Measurements from ENCODE around the gene ACVRL1.

The ACVRL1 gene

DNA sequence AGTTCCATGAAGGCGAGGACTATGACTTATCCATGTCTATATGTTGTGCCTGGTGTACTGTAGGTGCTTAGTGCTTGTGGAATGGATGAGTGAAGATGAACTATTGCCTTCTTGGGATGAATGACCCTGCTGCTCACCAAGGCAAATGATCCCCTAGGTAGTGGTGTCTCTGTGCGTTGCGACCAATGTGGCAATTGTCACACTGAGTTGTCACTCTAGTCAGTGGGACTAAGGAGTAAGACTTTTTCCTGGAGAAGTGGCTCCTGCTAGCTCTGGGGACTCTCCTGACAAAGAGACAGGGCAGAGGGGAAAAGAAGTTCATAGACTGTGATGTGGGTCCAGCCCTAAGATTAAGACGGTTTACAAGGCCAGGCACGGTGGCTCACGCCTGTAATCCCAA, 40.8 kb downstream of the ACVRL1 start:
- no peak for TF ChIP-seq NFIC (IDR thresholded peaks at IDR 0.05)
- TF ChIP-seq, protein P1, sequence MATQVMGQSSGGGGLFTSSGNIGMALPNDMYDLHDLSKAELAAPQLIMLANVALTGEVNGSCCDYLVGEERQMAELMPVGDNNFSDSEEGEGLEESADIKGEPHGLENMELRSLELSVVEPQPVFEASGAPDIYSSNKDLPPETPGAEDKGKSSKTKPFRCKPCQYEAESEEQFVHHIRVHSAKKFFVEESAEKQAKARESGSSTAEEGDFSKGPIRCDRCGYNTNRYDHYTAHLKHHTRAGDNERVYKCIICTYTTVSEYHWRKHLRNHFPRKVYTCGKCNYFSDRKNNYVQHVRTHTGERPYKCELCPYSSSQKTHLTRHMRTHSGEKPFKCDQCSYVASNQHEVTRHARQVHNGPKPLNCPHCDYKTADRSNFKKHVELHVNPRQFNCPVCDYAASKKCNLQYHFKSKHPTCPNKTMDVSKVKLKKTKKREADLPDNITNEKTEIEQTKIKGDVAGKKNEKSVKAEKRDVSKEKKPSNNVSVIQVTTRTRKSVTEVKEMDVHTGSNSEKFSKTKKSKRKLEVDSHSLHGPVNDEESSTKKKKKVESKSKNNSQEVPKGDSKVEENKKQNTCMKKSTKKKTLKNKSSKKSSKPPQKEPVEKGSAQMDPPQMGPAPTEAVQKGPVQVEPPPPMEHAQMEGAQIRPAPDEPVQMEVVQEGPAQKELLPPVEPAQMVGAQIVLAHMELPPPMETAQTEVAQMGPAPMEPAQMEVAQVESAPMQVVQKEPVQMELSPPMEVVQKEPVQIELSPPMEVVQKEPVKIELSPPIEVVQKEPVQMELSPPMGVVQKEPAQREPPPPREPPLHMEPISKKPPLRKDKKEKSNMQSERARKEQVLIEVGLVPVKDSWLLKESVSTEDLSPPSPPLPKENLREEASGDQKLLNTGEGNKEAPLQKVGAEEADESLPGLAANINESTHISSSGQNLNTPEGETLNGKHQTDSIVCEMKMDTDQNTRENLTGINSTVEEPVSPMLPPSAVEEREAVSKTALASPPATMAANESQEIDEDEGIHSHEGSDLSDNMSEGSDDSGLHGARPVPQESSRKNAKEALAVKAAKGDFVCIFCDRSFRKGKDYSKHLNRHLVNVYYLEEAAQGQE (IDR thresholded peaks at IDR 0.05; ENCODE audit: low read depth) = no peak
- TF ChIP-seq ZBTB7A (IDR thresholded peaks at IDR 0.05; ENCODE audit: low read depth) = no peak

DNA sequence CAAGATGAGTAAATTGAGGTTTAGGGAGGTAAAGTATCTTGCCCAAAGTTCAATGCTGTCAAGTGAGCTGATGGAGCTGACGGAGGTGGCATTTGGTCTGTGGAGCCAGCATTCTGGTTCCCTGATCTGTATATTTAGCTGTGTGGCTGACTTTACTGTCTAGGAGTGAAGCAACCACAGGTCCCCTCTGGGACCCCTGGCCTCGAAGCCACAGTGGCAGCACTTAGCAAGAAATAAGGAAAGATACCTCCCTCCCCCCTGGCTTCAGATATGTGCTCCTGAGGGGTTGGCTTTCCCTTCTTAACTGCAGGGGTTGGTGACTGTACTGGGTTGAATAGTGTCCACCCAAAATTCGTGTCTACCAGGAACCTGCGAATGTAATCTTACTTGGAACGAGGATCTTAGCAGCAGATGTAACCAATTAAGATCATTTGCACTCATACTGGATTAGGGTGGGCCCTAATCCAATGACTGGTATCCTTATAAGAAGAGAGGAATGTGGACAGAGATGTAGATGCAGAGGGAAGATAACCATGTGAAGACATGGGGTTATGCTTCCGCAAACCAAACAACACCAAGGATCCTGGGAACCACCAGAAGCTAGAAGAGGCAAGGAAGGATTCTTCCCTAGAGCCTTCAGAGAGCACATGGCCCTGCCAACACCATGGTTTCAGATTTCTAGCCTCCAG, 42.2 kb downstream of the ACVRL1 start:
- TF ChIP-seq ZBTB7A (IDR thresholded peaks at IDR 0.05; ENCODE audit: low read depth) (no peak), CEBPB (IDR thresholded peaks at IDR 0.05) (no peak), NFIC (IDR thresholded peaks at IDR 0.05) (no peak), CREB1 (IDR thresholded peaks at IDR 0.05; ENCODE audit: low read depth) (no peak), FOXM1 (IDR thresholded peaks at IDR 0.05; ENCODE audit: borderline replicate concordance, low read depth) (no peak), RAD21 (IDR thresholded peaks at IDR 0.05; ENCODE audit: low read depth) (no peak), TAF1 (IDR thresholded peaks at IDR 0.05; ENCODE audit: low read depth) (no peak), EGR1 (IDR thresholded peaks at IDR 0.05) (no peak), TCF12 (IDR thresholded peaks at IDR 0.05; ENCODE audit: low read depth) (no peak), TEAD4 (IDR thresholded peaks at IDR 0.05) (no peak), EP300 (IDR thresholded peaks at IDR 0.05; ENCODE audit: borderline replicate concordance) (no peak), YY1 (IDR thresholded peaks at IDR 0.05; ENCODE audit: low read depth) (no peak)
- TF ChIP-seq, protein P2, sequence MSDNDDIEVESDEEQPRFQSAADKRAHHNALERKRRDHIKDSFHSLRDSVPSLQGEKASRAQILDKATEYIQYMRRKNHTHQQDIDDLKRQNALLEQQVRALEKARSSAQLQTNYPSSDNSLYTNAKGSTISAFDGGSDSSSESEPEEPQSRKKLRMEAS (IDR thresholded peaks at IDR 0.05) = no peak
- TF ChIP-seq, protein P1 (IDR thresholded peaks at IDR 0.05; ENCODE audit: low read depth) = no peak
- TF ChIP-seq, protein P3, sequence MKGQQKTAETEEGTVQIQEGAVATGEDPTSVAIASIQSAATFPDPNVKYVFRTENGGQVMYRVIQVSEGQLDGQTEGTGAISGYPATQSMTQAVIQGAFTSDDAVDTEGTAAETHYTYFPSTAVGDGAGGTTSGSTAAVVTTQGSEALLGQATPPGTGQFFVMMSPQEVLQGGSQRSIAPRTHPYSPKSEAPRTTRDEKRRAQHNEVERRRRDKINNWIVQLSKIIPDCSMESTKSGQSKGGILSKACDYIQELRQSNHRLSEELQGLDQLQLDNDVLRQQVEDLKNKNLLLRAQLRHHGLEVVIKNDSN (IDR thresholded peaks at IDR 0.05) = no peak

DNA sequence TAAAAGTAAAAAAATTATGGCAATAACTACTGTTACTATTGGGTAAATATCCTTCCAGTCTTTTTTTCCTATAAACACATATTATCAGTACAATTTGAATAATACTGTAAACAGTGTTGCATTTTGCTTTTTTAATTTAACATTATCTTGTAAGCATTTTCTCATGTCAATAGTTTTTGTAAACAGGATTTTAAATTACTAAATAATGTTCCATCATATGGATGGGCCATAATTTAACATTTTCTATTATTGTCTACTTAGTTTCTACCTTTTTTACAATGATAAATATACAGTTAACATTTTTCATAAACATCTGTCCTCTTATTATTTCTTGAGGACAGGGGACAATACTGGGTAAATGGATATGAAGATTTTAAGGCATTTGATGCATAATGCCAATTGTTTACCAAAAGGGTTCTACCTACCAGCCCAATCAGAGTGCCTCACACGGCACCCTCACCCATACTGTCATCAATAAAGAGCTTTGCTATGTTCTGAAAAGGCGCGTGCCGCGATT, 43.4 kb downstream of the ACVRL1 start:
- no peak for TF ChIP-seq EGR1 (IDR thresholded peaks at IDR 0.05)
- TF ChIP-seq YY1 (IDR thresholded peaks at IDR 0.05; ENCODE audit: low read depth) = no peak
- no peak for TF ChIP-seq TEAD4 (IDR thresholded peaks at IDR 0.05)
- TF ChIP-seq, protein P1 (IDR thresholded peaks at IDR 0.05; ENCODE audit: low read depth) = no peak
- no peak for TF ChIP-seq CREB1 (IDR thresholded peaks at IDR 0.05; ENCODE audit: low read depth)
- TF ChIP-seq NFIC (IDR thresholded peaks at IDR 0.05) = no peak
- no peak for TF ChIP-seq CEBPB (IDR thresholded peaks at IDR 0.05)
- TF ChIP-seq, protein P2 (IDR thresholded peaks at IDR 0.05) = no peak
- TF ChIP-seq FOXM1 (IDR thresholded peaks at IDR 0.05; ENCODE audit: borderline replicate concordance, low read depth) = no peak
- no peak for TF ChIP-seq EP300 (IDR thresholded peaks at IDR 0.05; ENCODE audit: borderline replicate concordance)

DNA sequence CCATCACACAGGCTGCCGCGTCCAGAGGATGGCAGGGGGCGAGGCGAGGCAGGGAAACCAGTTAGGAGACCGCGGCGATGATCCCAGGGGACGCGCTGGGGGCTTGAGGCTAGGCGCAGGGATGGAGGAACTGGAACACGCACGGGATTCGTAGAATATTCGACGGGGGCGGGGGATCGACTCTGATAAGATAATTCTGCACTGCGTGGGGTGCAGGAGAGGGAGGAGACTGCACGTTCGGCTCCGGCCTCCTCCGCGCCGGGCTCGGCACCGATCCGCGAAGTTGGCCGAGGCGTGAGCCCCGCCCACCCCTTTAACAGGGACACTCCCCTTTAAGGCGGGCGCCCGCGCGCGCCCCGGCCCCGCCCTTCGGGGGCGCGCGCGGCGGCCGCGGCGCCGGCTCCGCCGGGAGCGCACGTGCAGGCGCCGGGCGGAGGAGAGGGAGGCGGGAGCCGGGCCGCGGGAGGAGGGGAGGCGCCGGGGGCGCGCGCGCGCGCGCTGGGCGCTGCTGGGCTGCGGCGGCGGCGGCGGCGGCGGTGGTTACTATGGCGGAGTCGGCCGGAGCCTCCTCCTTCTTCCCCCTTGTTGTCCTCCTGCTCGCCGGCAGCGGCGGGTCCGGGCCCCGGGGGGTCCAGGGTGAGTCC, 44.0 kb downstream of the ACVRL1 start, which contains the start of gene ACVR1B:
Gene ACVR1B, plus strand, starts transcription at position 501 of the 644 bp plus-strand sequence. Its CDS starts 45 bp downstream, at position 546.
- peak; percentile 58; the same call in 1 of the 2 replicates for TF ChIP-seq EGR1 (IDR thresholded peaks at IDR 0.05)
- TF ChIP-seq, protein P3 (IDR thresholded peaks at IDR 0.05) = peak; percentile 39; the same call in 1 of the 2 replicates
- TF ChIP-seq, protein P2 (IDR thresholded peaks at IDR 0.05) = peak; percentile 87
- TF ChIP-seq, protein P1 (IDR thresholded peaks at IDR 0.05; ENCODE audit: low read depth) = no peak
- TF ChIP-seq TAF1 (IDR thresholded peaks at IDR 0.05; ENCODE audit: low read depth) = peak; percentile 40; the same call in 1 of the 2 replicates
- 0 out of 2 replicates have a peak, but pooled peaks have one; percentile 10 for TF ChIP-seq TEAD4 (IDR thresholded peaks at IDR 0.05)
- no peak for TF ChIP-seq EP300 (IDR thresholded peaks at IDR 0.05; ENCODE audit: borderline replicate concordance)
- TF ChIP-seq TCF12 (IDR thresholded peaks at IDR 0.05; ENCODE audit: low read depth) = 0 out of 2 replicates have a peak, but pooled peaks have one; percentile 34
- TF ChIP-seq CEBPB (IDR thresholded peaks at IDR 0.05) = no peak

All from Ishikawa (cell line).